Raji (cell line): Measurements from ENCODE around the gene ETHE1.

Experiments
- POLR2A ChIP-seq: IDR thresholded peaks from 2 replicates; pipeline ENCODE4 v1.6.1; 2011; ENCODE audit warnings: low read depth, low read length, control low read depth; ENCODE audit not compliant: insufficient read depth

The ETHE1 gene

DNA sequence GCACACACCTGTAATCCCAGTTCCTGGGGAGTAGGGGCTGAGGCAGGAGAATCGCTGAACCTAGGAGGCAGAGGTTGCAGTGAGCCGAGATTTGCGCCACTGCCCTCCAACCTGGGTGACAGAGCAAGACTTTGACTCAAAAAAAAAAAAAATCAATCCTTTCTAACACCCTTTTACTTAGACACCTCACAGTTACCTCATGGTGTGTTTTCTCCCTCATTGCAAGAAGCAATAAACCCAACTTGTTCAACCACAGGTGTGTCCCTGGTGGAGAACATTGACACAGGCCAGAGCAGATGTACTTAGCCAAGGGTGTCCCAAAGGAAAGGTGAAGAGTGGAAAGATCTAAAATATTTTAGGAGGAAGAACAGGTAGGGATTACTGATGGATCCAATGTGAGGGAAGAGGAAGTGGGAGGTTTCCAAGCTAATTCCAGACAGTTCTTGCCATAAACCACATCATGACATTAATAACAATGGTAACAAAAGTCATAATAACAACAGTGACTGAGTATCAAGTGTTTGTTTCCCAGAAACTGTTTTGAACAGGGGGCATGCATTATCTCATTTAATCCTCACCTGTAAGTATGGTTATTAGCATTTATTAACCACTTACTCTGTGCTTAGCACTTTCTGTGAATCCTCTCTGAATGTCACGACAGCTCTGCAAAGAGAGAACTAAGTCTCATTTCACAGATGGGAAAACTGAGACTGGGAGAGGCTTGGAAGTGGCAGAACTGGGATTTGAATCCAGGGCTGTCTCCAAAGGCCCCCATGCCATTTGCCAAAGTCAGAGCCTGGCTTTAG, 58.4 kb downstream of the ETHE1 start:
- no peak for TF ChIP-seq POLR2A

- TF ChIP-seq POLR2A: no peak
These were observed 59.3 kb downstream of the ETHE1 start for GRCh38 chr19:43467730-43468129.

DNA sequence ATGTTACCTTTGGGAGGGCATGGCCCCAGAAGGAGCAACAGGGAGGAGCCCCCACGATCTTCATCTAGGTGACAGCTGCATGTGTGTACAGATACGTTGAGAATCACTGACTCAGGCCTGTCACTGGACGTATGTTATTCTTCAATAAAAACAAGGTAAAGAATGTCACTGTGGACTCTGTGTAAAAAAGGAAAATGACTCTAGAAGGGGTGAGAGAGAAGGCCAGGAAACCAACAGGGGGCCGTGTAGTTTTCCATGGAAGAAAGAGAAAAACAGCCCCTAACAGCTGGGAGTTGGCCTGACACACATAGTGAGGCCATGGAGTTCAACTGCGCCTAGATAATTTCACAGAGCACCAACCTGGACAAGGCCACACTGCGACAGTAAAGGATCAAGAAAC, 59.7 kb downstream of the ETHE1 start:
- TF ChIP-seq POLR2A: no peak

DNA sequence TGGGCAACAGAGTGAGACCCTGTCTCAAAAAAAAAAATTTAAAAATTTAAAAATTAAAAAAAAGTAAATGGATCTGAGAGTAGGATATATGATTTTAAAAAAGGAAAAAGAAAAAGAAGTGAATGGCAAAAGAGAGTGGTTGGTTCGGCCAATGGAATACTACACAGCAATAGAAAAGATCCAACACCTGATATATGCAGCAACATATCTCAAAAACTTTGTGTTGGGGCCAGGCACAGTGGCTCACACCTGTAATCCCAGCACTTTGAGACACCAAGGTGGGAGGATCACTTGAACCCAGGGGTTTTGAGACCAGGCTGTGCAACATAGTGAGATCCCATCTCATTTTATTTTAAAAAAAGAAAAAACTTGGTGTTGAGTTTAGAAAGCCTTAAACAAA, 60.2 kb downstream of the ETHE1 start:
- no peak for TF ChIP-seq POLR2A

- no peak for TF ChIP-seq POLR2A
These were observed 61.4 kb downstream of the ETHE1 start, which contains the start of gene LYPD3 for GRCh38 chr19:43465468-43466120. Gene LYPD3, minus strand, starts transcription at chr19:43465608. Its CDS starts 37 bp downstream, at chr19:43465571.

DNA sequence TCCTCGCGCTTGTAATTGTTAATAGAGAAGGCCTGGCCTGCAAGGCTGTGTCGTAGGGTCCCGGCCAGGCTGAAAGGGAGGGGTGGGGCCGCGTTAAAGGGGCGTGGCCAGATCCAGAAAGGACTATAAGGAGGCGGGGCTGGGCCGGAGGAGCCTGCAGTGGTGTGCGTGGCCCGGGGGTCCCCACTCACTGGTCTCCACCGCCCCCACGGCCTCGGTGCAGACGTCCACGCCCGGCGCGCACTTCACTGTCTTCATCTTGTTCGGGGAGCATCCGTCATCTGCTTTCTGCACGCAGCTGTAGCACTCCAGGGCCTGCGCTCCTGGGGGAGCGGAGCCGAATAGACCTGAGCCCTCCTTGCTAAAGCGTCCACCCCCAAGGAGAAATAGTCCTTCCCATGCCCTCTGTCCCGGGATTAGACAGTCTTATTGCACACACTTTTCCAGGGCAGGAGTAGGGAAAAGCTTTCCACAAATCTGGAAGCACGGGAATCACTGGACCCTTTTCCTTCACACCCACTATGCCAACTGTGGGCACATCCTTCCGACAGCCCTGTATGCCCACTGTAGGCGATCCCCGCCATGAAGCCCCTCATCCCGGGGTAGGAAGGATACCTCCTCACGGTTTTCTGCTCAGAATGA, 62.7 kb downstream of the ETHE1 start:
- TF ChIP-seq POLR2A: no peak

- no peak for TF ChIP-seq POLR2A
These were observed 63.4 kb downstream of the ETHE1 start for GRCh38 chr19:43463381-43464133.

GRCh38 chr19:43462785-43463380, 64.1 kb downstream of the ETHE1 start:
- no peak for TF ChIP-seq POLR2A

GRCh38 chr19:43462383-43462782, 64.6 kb downstream of the ETHE1 start:
- TF ChIP-seq POLR2A: no peak

GRCh38 chr19:43461303-43461702, 65.7 kb downstream of the ETHE1 start:
- no peak for TF ChIP-seq POLR2A

GRCh38 chr19:43460362-43461016, 66.5 kb downstream of the ETHE1 start:
- no peak for TF ChIP-seq POLR2A

DNA sequence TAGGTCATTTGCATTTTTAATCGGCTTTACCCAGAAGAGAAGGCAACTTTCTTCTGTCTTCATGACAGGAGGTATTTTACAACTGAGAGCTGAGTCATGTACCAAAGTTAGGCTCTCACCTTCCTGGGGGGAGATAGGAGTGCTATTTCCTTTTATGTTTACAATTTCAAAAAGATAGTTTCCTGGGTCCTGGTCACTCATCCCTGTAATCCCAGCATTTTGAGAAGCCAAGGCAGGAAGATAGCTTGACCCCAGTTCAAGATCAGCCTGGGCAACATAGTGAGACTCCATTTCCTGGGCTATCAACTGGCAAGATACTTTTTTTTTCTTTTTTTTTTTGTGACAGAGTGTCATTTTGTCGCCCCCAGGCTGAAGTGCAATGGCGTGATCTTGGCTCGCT, 69.2 kb downstream of the ETHE1 start:
- TF ChIP-seq POLR2A: no peak
